ENCODE data around the gene RPA1.
"Not testable (repeated sequence)": the region's sequence is repeated elsewhere in the genome, so short reads cannot be mapped to it uniquely, and the experiment has no call there.

RPA1 gene

DNA sequence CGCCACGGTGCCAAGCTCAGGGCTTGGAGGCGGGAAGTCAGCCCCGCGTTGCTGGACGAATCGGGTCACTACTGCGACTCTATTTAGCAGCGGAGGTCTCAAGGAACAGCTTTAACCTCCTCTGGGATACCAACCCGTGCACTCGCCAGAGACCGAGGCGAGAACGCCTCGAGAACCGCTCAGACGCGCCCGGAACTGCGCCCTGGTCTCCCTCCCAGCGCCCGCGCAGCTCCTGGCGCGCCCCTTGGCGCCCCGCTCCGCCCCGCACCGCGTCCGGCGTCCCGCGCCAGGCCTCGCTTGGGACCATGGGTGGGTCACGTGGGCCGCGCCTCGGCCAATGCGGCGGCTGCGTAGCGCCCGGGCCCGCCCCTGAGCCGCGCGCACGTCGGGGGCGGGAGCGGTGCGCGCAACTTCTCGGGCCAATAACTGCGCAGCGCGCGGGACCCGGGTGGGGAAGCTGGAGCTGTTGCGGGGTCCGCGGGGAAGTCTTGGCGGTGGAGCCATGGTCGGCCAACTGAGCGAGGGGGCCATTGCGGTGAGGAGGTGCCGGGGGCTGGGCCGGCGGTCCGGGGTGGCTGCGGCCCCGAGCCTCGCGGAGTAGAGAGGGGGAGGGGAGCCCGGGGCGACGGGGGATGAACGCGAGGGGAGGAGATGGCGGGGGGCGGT lies at the start of gene RPA1, which contains the start of gene SMYD4:
Gene RPA1, plus strand, starts transcription at position 414 of the 666 bp plus-strand sequence. Its CDS starts 89 bp downstream, at position 503.
Gene SMYD4, minus strand, starts transcription at position 311 of the 666 bp plus-strand sequence. CDS start 1,908 bp downstream, outside the sequence.
- peak; percentile 79 for DNase-seq (ENCODE audit: low read depth)

DNA sequence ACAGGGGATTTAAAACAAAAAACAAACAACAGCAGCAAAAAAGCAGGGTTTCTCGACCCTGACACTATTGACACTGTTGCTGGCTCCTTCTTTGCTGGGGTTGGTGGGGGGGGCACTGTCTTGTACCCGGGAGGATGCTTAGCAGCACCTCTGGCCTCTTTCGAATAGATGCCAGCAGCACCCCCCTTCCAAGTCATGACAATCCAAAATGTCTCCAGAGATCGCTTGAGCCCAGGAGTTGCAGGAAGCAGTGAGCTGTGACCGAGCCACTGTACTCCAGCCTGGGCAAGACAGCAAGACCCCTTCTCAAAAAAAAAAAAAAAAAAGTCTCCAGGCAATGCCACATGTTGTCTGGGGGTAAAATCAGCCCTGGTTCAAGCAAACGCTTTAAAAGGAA lies 47.6 kb upstream of the RPA1 start:
- DNase-seq (ENCODE audit: low read depth): no peak

DNA sequence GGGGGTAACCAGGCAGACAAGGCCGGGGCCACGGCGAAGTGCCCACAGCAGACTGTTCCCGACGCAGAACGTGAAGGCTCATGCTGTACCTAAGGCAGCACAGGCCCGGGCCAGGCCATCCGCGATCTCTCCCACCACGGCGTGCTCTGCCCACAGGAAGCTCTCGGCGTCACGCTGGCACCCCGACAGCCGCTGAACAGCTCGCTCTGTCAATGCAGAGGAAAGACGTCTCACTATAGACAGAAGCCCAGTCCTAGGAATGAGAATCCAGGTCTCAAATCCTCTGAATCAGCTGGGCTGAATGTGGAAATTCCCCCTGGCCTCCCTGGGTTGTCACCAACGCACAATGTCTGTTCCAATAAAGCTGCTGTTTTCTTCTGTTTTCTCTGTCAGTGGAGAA lies 46.5 kb upstream of the RPA1 start:
- DNase-seq (ENCODE audit: low read depth): no peak

DNA sequence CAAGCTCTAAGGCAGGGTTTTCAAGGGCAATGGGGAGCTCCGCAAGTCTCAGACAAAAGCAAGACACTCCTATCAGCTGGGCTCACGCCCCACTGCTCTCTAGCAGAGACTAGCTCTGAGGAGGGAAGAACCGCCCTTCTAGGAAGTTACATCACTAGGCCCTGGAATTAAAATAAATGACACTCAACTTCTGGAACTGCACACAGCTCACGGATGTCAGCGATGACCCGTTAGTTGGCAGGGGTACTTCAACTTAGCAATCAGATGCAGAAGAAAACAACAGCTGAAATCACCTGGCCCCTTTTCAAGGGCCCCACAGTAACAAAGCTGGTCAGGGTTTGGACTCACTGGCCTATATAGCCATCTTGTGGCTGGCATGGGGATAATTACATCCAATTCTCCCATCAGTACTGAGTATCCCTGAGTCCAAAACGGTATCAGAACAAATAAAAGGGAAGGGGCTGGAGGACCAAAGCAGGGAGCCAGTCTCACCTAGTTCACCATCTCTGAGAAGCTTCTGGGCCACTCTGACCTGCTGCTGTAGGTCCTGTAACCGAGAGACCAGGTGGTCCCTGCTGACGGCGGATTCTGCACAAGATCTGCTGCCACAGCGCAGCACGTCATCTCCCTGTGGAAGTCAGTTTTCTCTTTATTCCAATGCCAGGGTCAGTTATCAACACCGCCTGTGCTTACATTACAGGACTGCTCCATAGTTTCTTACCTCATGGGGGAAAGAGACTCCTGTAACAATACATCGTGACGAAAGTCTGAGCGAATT lies 45.8 kb upstream of the RPA1 start:
- no peak for DNase-seq (ENCODE audit: low read depth)

GRCh38 chr17:1785930-1786329 lies 43.9 kb upstream of the RPA1 start:
- no peak for DNase-seq (ENCODE audit: low read depth)

- no peak for DNase-seq (ENCODE audit: low read depth)
Observed at GRCh38 chr17:1786708-1787107, 43.1 kb upstream of the RPA1 start.

- no peak for DNase-seq (ENCODE audit: low read depth)
Observed at GRCh38 chr17:1787301-1787902, 42.4 kb upstream of the RPA1 start.

GRCh38 chr17:1789936-1790335 lies 39.9 kb upstream of the RPA1 start:
- no peak for DNase-seq (ENCODE audit: low read depth)

GRCh38 chr17:1792495-1793446 lies 37.0 kb upstream of the RPA1 start:
- no peak for DNase-seq (ENCODE audit: low read depth)

GRCh38 chr17:1793447-1793806 lies 36.4 kb upstream of the RPA1 start:
- no peak for DNase-seq (ENCODE audit: low read depth)

DNA sequence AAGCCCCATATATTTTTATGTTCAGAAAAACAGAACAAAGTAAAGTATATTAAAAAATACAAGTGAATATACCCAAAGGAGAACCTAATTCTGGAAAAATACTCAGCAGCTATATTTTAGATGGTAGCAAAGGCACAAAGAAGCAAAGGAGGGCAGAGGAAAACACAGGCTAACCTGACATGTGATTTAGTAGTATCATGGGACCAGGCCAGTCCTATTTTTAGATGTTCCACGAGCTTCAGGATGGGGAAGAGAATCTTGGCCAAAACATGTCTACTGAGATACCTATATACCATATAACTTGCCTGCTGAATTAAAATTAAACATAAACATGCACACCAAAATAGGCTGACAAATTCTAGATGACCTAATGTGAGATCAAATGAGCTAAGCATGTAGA lies 33.0 kb upstream of the RPA1 start:
- DNase-seq (ENCODE audit: low read depth): no peak

DNA sequence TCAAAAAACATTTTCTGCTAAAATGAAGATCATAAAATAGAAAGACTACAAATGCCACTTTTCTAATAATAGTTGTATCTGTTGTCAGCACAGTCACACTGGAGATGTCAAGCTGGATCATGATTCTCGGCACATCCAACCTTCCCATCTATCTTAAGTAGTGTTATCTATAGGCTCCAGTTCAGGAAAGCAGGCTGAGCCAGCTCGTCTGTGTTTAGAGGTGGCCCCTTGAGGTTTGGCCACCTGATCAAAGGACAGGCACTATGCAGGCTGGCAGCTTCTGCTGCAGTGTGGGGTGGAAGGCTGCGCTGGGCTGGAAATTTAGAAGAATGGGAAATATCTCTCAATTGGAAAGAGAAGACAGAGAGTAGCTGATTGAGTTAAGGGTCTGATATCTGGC lies 32.5 kb upstream of the RPA1 start:
- no peak for DNase-seq (ENCODE audit: low read depth)

GRCh38 chr17:1797846-1798245 lies 32.0 kb upstream of the RPA1 start:
- not testable (repeated sequence) for DNase-seq (ENCODE audit: low read depth)

GRCh38 chr17:1800240-1800639 lies 29.6 kb upstream of the RPA1 start:
- no peak for DNase-seq (ENCODE audit: low read depth)

DNA sequence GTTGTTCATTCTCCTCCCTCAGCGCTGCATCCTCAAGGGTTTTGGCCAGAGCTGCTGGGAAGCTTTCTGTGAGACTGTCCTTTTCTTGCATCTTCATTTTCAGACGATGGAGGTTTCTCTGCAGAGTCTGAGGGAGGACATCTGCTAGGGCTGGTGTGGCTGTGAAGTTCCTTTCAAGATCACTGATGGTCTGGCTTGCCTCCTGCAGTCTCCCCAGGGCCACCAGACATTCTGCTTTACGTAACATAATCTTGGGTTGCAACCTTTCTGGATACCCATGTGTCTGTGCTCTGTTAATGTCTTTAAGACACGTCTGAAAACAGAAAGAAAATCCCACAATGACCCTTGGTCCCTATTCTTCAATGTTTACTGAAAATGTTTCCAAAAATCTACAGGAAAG lies 29.1 kb upstream of the RPA1 start:
- DNase-seq (ENCODE audit: low read depth): no peak

GRCh38 chr17:1802429-1802828 lies 27.4 kb upstream of the RPA1 start:
- DNase-seq (ENCODE audit: low read depth): no peak

DNA sequence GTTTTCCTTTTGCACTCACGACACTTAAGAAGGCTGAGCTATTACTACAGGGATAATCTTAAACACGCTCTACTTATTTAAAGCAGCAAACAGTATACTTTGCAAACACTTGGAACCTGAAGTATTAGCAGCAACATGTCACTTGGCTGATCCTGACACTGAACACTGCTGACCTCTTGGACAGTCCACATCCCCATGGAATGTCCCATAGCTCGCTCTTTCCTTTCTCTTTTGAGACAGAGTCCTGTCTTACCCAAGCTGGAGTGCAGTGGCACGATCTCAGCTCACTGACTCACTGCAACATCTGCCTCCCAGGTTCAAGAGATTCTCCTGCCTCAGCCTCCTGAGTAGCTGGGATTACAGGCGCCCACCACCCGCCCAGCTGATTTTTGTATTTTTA lies 26.5 kb upstream of the RPA1 start:
- DNase-seq (ENCODE audit: low read depth): no peak

- no peak for DNase-seq (ENCODE audit: low read depth)
Observed at GRCh38 chr17:1807890-1808289, 21.9 kb upstream of the RPA1 start.

- no peak for DNase-seq (ENCODE audit: low read depth)
Observed at GRCh38 chr17:1808644-1809043, 21.2 kb upstream of the RPA1 start.

- DNase-seq (ENCODE audit: low read depth): not testable (repeated sequence)
Observed at GRCh38 chr17:1809815-1810214, 20.0 kb upstream of the RPA1 start.

GRCh38 chr17:1810450-1811103 lies 19.2 kb upstream of the RPA1 start:
- no peak for DNase-seq (ENCODE audit: low read depth)

GRCh38 chr17:1813088-1813487 lies 16.7 kb upstream of the RPA1 start:
- no peak for DNase-seq (ENCODE audit: low read depth)
